Lung (tissue), 12 donors: ENCODE data around the gene CCL24. TPM values are rescaled to one million over a fixed set of nuclear protein-coding genes. Genes with fewer than 3 reads are reported as not detected.

ENCODE experiments used
- ATAC-seq: fragments of 200-7000 bp; cut with Tn5 transposase; one replicate; pipeline ENCODE4 v1.9.1; 2020; ENCODE audit warnings: moderate number of reproducible peaks; ENCODE audit not compliant: insufficient read depth, low FRiP score
- DNase-seq, 3 donors: peaks; one replicate each; pipeline ENCODE4 v3.0.0-alpha.2; 2013 to 2017
- H3K27ac ChIP-seq, 2 donors: one replicate each; pipeline ENCODE4 v1.5.1; 2013; ENCODE audit warnings: mild to moderate bottlenecking in 2 of 2, moderate library complexity in 2 of 2, control low read depth in 1 of 2, inconsistent platforms in 1 of 2, low read depth in 1 of 2, low read length in 1 of 2
- H3K27me3 ChIP-seq, 3 donors: one replicate each; pipeline ENCODE4 v1.5.1; 2013; ENCODE audit warnings: low read length in 2 of 3; ENCODE audit not compliant: control insufficient read depth in 3 of 3, insufficient read depth in 3 of 3
- H3K36me3 ChIP-seq, 4 donors: one replicate each; pipeline ENCODE4 v1.5.1; 2013; ENCODE audit warnings: low read length in 4 of 4, mild to moderate bottlenecking in 1 of 4, moderate library complexity in 1 of 4; ENCODE audit not compliant: control insufficient read depth in 4 of 4, insufficient read depth in 4 of 4
- H3K4me1 ChIP-seq, 5 donors: one replicate each; pipeline ENCODE4 v1.5.1; 2013; ENCODE audit warnings: low read length in 5 of 5, mild to moderate bottlenecking in 2 of 5, moderate library complexity in 1 of 5; ENCODE audit not compliant: control insufficient read depth in 5 of 5, insufficient read depth in 5 of 5
- H3K4me3 ChIP-seq: one replicate; pipeline ENCODE4 v1.5.1; 2013; ENCODE audit warnings: mild to moderate bottlenecking, control low read depth, moderate library complexity
- H3K9ac ChIP-seq, 2 donors: one replicate each; pipeline ENCODE4 v1.5.1; 2013; ENCODE audit warnings: low read length in 2 of 2, control low read depth in 1 of 2; ENCODE audit not compliant: insufficient read depth in 1 of 2
- H3K9me3 ChIP-seq, 4 donors: one replicate each; pipeline ENCODE4 v1.5.1; 2013; ENCODE audit warnings: low read length in 3 of 4, mild to moderate bottlenecking in 1 of 4, moderate library complexity in 1 of 4; ENCODE audit not compliant: control insufficient read depth in 4 of 4, insufficient read depth in 3 of 4
- CTCF ChIP-seq: IDR thresholded peaks from 2 replicates; pipeline ENCODE4 v1.5.1; 2012; ENCODE audit warnings: mild to moderate bottlenecking; ENCODE audit errors: control extremely low read depth, extremely low read depth
- WGBS, 2 donors: extraction: QIAGEN DNeasy Blood & Tissue Kit; methylation state at CpG; one replicate each; pipeline ENCODE4 v1.1.7; 2013; 5-methylcytosine and 5-hydroxymethylcytosine counted together
- polyA plus RNA-seq, 2 donors: library from polyadenylated mRNA; stranded (reverse); fragments of 200-250 nt; gene quantifications; one replicate each; pipeline ENCODE4 v1.2.1, GENCODE V29; 2013
- total RNA-seq, 2 donors: library from RNA; depleted of rRNA in 1 of 2; stranded (reverse); fragments of >200 nt in 1 of 2; gene quantifications; one replicate each; pipeline ENCODE4 v1.2.1, GENCODE V29; 2014 to 2021
- donor health status: control.
- donor health status: control.
- donor health status: Bipolar disorder and iron deficiency.
- donor health status: healthy.
- donor health status: DM: yes; HTN: yes; CAD: no.

The CCL24 gene
- total and polyA plus RNA-seq, 4 donors = 1.1 to 4.8 (median 2.8) TPM; not detected in 1

GRCh38 chr7:75809396-75809795 lies 4.2 kb downstream of the CCL24 start:
- ATAC-seq (no peak), DNase-seq (no peak)
- Histone ChIP-seq H3K4me1 (no peaks in the 10 kb centered on the region), H3K4me3 (no peak overlapping the region), H3K27me3 (no peaks in the 10 kb centered on the region), H3K27ac (no peak overlapping the region), H3K9me3 (peaks cover 0 to 16% (median 9%) of the 10 kb centered on the region in 4 donors), H3K36me3 (no peaks in the 10 kb centered on the region), H3K9ac (no peak overlapping the region)
- 84 to 89% methylated on average over 6 of the region's 6 CpGs for WGBS, 2 donors
- TF ChIP-seq CTCF = no peak

GRCh38 chr7:75808106-75808505 lies 5.5 kb downstream of the CCL24 start:
- peak in 2 of 3 donors; percentile 13 to 37 for DNase-seq
- no peak for TF ChIP-seq CTCF
- Histone ChIP-seq H3K36me3 (no peaks in the 10 kb centered on the region), H3K9me3 (peaks cover 0 to 16% (median 9%) of the 10 kb centered on the region in 4 donors), H3K27ac (no peak overlapping the region), H3K4me3 (no peak overlapping the region), H3K9ac (no peak overlapping the region), H3K27me3 (no peaks in the 10 kb centered on the region), H3K4me1 (no peaks in the 10 kb centered on the region)
- 66 to 93% methylated on average over 6 of the region's 6 CpGs for WGBS, 2 donors
- no peak for ATAC-seq

GRCh38 chr7:75807452-75807851 lies 6.2 kb downstream of the CCL24 start:
- no peak for ATAC-seq
- H3K9ac ChIP-seq = no peak overlapping the region
- WGBS, 2 donors = 87 to 98% methylated on average over 9 of the region's 9 CpGs
- TF ChIP-seq CTCF = no peak
- H3K27me3 ChIP-seq = no peaks in the 10 kb centered on the region
- H3K4me1 ChIP-seq = no peaks in the 10 kb centered on the region
- peaks cover 0 to 16% (median 9%) of the 10 kb centered on the region in 4 donors for H3K9me3 ChIP-seq
- H3K4me3 ChIP-seq = no peak overlapping the region
- H3K36me3 ChIP-seq = no peaks in the 10 kb centered on the region
- no peak overlapping the region for H3K27ac ChIP-seq
- DNase-seq = no peak

- no peak for TF ChIP-seq CTCF
- ATAC-seq = no peak
Observed at GRCh38 chr7:75806560-75807307, 6.9 kb downstream of the CCL24 start.

More at GRCh38 chr7:75806560-75807307, 6.9 kb downstream of the CCL24 start:
- DNase-seq = no peak
- Histone ChIP-seq H3K27me3 (no peaks in the 10 kb centered on the region), H3K27ac (no peak overlapping the region), H3K36me3 (no peaks in the 10 kb centered on the region), H3K4me3 (no peak overlapping the region), H3K9me3 (peaks cover 0 to 16% (median 9%) of the 10 kb centered on the region in 4 donors), H3K9ac (no peak overlapping the region), H3K4me1 (no peaks in the 10 kb centered on the region)
- WGBS, 2 donors = 93 to 94% methylated on average over 4 of the region's 4 CpGs
